Measurements from ENCODE around the gene SLC6A19.
"Not testable (repeated sequence)": the region's sequence is repeated elsewhere in the genome, so short reads cannot be mapped to it uniquely, and the experiment has no call there.

Gene SLC6A19

GRCh38 chr5:1227667-1228066 lies 26.3 kb downstream of the SLC6A19 start:
- no peak for TF ChIP-seq CTCF (IDR thresholded peaks at IDR 0.05)
- Histone ChIP-seq H3K4me3 (ENCODE audit: low read depth in 1 of 2, low read length in 1 of 2) (no peak overlapping the region), H3K36me3 (no peaks in the 10 kb centered on the region), H3K27me3 (peaks cover 13% of the 10 kb centered on the region), H3K27ac (no peak overlapping the region), H3K4me1 (ENCODE audit: control insufficient read depth in 1 of 2, insufficient read depth in 1 of 2, low read depth in 1 of 2, low read length in 1 of 2) (no peaks in the 10 kb centered on the region), H3K9me3 (no peaks in the 10 kb centered on the region)

- no peak for TF ChIP-seq CTCF (IDR thresholded peaks at IDR 0.05)
- no peak overlapping the region for H3K4me3 ChIP-seq (ENCODE audit: low read depth in 1 of 2, low read length in 1 of 2)
- peaks cover 13% of the 10 kb centered on the region for H3K27me3 ChIP-seq
- H3K36me3 ChIP-seq: no peaks in the 10 kb centered on the region
- H3K27ac ChIP-seq: no peak overlapping the region
- no peaks in the 10 kb centered on the region for H3K4me1 ChIP-seq (ENCODE audit: control insufficient read depth in 1 of 2, insufficient read depth in 1 of 2, low read depth in 1 of 2, low read length in 1 of 2)
- no peaks in the 10 kb centered on the region for H3K9me3 ChIP-seq
These were observed 26.7 kb downstream of the SLC6A19 start for GRCh38 chr5:1228120-1228519.

- H3K27ac ChIP-seq; H3K9me3 ChIP-seq; H3K36me3 ChIP-seq; H3K4me1 ChIP-seq (ENCODE audit: control insufficient read depth in 1 of 2, insufficient read depth in 1 of 2, low read depth in 1 of 2, low read length in 1 of 2); H3K4me3 ChIP-seq (ENCODE audit: low read depth in 1 of 2, low read length in 1 of 2): not testable (repeated sequence)
- peaks cover 13% of the 10 kb centered on the region for H3K27me3 ChIP-seq
These were observed 27.6 kb downstream of the SLC6A19 start for GRCh38 chr5:1229023-1229422.

GRCh38 chr5:1229822-1230221 lies 28.4 kb downstream of the SLC6A19 start:
- H3K27ac ChIP-seq: no peak overlapping the region
- H3K36me3 ChIP-seq: no peaks in the 10 kb centered on the region
- TF ChIP-seq CTCF (IDR thresholded peaks at IDR 0.05): no peak
- H3K27me3 ChIP-seq: peaks cover 13% of the 10 kb centered on the region
- H3K4me1 ChIP-seq (ENCODE audit: control insufficient read depth in 1 of 2, insufficient read depth in 1 of 2, low read depth in 1 of 2, low read length in 1 of 2): no peaks in the 10 kb centered on the region
- no peaks in the 10 kb centered on the region for H3K9me3 ChIP-seq
- no peak overlapping the region for H3K4me3 ChIP-seq (ENCODE audit: low read depth in 1 of 2, low read length in 1 of 2)

- Histone ChIP-seq H3K4me1 (ENCODE audit: control insufficient read depth in 1 of 2, insufficient read depth in 1 of 2, low read depth in 1 of 2, low read length in 1 of 2) (no peaks in the 10 kb centered on the region), H3K27ac (no peak overlapping the region), H3K9me3 (no peaks in the 10 kb centered on the region), H3K36me3 (no peaks in the 10 kb centered on the region), H3K27me3 (peaks cover 13% of the 10 kb centered on the region), H3K4me3 (ENCODE audit: low read depth in 1 of 2, low read length in 1 of 2) (no peak overlapping the region)
- TF ChIP-seq CTCF (IDR thresholded peaks at IDR 0.05): no peak
These were observed 29.2 kb downstream of the SLC6A19 start for GRCh38 chr5:1230551-1230950.

- H3K4me3 ChIP-seq (ENCODE audit: low read depth in 1 of 2, low read length in 1 of 2): no peak overlapping the region
- H3K27me3 ChIP-seq: peaks cover 13% of the 10 kb centered on the region
- H3K27ac ChIP-seq: no peak overlapping the region
- H3K9me3 ChIP-seq: no peaks in the 10 kb centered on the region
- no peak for TF ChIP-seq CTCF (IDR thresholded peaks at IDR 0.05)
- H3K36me3 ChIP-seq: no peaks in the 10 kb centered on the region
- H3K4me1 ChIP-seq (ENCODE audit: control insufficient read depth in 1 of 2, insufficient read depth in 1 of 2, low read depth in 1 of 2, low read length in 1 of 2): no peaks in the 10 kb centered on the region
These were observed 30.0 kb downstream of the SLC6A19 start for GRCh38 chr5:1231354-1231905.

All from neutrophil (primary cell).